Stimulated activated naive CD8-positive, alpha-beta T cell treated with anti-CD3 and anti-CD28 coated beads, Interleukin-15, amount 100 ng/mL, for 72 hours (primary cell): ENCODE measurements around the gene POP5.
"Not testable (repeated sequence)": the region's sequence is repeated elsewhere in the genome, so short reads cannot be mapped to it uniquely, and the experiment has no call there.

Experiments
- ATAC-seq: fragments of 150-1000 bp; cut with Tn5 transposase; 2 replicates; pipeline ENCODE4 v1.10.0; 2021; ENCODE audit warnings: mild to moderate bottlenecking, moderate library complexity
- DNase-seq, 2 donors: peaks; one replicate each; pipeline ENCODE4 v3.0.0; 2021 to 2022
- H3K27ac Mint-ChIP-seq, 2 donors: one replicate each; pipeline ENCODE4 v1.8.0; 2022; ENCODE audit warnings: mild to moderate bottlenecking in 2 of 2, mixed read lengths in 2 of 2, moderate library complexity in 2 of 2
- H3K27me3 Mint-ChIP-seq: one replicate; pipeline ENCODE4 v1.8.0; 2022; ENCODE audit warnings: mixed read lengths
- H3K4me1 Mint-ChIP-seq: one replicate; pipeline ENCODE4 v1.8.0; 2022; ENCODE audit warnings: mild to moderate bottlenecking, mixed read lengths
- H3K4me3 Mint-ChIP-seq, 2 donors: one replicate each; pipeline ENCODE4 v1.8.0; 2022; ENCODE audit warnings: mild to moderate bottlenecking in 2 of 2, mixed read lengths in 2 of 2, moderate library complexity in 1 of 2
- H3K9me3 Mint-ChIP-seq, 2 donors: one replicate each; pipeline ENCODE4 v1.8.0; 2022; ENCODE audit warnings: mixed read lengths in 2 of 2

POP5 gene, protein sequence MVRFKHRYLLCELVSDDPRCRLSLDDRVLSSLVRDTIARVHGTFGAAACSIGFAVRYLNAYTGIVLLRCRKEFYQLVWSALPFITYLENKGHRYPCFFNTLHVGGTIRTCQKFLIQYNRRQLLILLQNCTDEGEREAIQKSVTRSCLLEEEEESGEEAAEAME

DNA sequence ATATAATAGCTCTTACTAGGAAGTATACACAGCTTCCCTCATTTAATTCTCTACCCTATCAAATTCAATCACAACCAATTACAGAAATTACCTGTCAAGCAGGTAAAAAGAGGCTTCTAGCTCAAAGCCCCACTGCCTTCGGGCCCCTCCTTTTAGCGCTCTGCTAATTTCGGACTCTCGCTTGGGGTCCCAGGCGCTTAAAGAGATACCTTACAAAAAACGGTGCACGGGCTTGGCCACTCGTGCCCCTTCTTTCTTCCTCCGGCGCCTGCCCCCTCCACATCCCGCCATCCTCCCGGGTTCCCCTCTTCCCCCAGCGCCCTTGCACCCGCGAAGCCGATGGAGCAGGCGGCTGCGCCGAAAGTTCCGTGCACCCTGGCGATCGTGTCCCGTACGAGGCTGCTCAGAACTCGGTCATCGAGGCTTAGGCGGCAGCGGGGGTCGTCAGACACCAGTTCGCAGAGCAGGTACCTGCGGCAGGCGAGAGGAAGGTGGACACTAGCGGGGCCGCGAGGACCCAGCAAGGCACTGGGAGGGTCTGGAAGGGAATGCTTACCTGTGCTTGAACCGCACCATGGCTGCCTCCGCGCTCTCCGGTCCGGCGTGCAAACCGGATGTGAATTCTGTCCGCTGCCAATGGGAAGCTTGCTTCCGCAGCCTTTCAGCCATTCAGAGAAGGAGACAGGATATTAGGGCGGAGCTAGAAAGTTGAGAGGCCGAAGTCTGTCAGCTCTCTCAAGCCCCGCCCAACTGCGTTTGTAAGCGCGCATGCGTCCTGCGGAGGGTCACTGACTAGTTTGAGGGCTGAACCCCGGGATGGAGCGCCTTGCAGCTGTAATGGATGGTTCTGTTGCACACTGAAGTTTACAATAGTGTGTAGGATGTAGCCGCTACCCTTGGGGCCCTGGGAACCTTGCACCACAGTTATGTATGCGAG is at the start of gene POP5:
Gene POP5, minus strand, starts transcription at position 616 of the 937 bp plus-strand sequence. Its CDS starts 40 bp downstream, at position 576.
- no peaks in the 10 kb centered on the region for H3K9me3 Mint-ChIP-seq
- peak; percentile 95 for ATAC-seq

GRCh38 chr12:120630104-120630892 is 49.1 kb upstream of the POP5 start:
- no peaks in the 10 kb centered on the region for H3K4me1 Mint-ChIP-seq
- ATAC-seq: no peak
- no peak for DNase-seq
- no peaks in the 10 kb centered on the region for H3K9me3 Mint-ChIP-seq
- no peak overlapping the region for H3K4me3 Mint-ChIP-seq
- no peaks in the 10 kb centered on the region for H3K27me3 Mint-ChIP-seq
- H3K27ac Mint-ChIP-seq: no peak overlapping the region

More for the DNA sequence above, at the start of gene POP5:
- H3K27ac Mint-ChIP-seq: peak within 1 kb of the TSS; percentile 88 to 96
- peaks cover 22% of the 10 kb centered on the region for H3K27me3 Mint-ChIP-seq
- H3K4me3 Mint-ChIP-seq: peak within 1 kb of the TSS; percentile 97 to 98
- peaks cover 50% of the 10 kb centered on the region for H3K4me1 Mint-ChIP-seq
- DNase-seq: peak; percentile 92 to 96

DNA sequence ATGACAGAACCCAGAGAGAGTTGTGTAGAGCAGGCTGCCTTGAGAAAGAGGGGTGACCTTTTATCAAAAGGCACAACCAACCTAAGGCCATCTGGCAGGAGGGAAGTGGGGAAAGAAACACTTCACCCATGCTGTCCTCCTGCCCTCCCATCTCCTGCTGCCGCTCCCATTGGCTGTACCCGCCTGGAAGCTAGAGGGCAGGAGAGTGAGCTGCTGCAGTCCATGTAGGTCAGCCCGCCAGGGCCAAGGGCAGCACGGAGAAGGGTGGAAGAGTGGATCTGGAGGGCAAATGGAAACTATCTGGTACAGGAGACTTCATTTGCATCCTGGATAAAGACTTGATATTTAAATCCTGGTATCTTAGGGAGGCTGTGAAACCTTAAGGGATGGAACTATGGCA is 47.7 kb upstream of the POP5 start:
- H3K9me3 Mint-ChIP-seq: no peaks in the 10 kb centered on the region
- H3K4me3 Mint-ChIP-seq: no peak overlapping the region
- no peaks in the 10 kb centered on the region for H3K27me3 Mint-ChIP-seq
- DNase-seq: no peak
- no peaks in the 10 kb centered on the region for H3K4me1 Mint-ChIP-seq
- no peak overlapping the region for H3K27ac Mint-ChIP-seq
- ATAC-seq: no peak

- H3K4me3 Mint-ChIP-seq: no peak overlapping the region
- ATAC-seq (peak; percentile 82), DNase-seq (peak; percentile 24 to 63)
- H3K27me3 Mint-ChIP-seq: peaks cover 11% of the 10 kb centered on the region
- H3K9me3 Mint-ChIP-seq: no peaks in the 10 kb centered on the region
- peak overlapping the region in 1 of 2 donors; percentile 82 for H3K27ac Mint-ChIP-seq
- no peaks in the 10 kb centered on the region for H3K4me1 Mint-ChIP-seq
Measured at GRCh38 chr12:120625557-120626419, 44.6 kb upstream of the POP5 start.

GRCh38 chr12:120620624-120621023 is 39.4 kb upstream of the POP5 start:
- Mint-ChIP-seq H3K9me3 (no peaks in the 10 kb centered on the region), H3K4me1 (no peaks in the 10 kb centered on the region)
- ATAC-seq: no peak

GRCh38 chr12:120618954-120619615 is 37.9 kb upstream of the POP5 start:
- no peak for ATAC-seq
- no peak overlapping the region for H3K4me3 Mint-ChIP-seq
- no peak for DNase-seq
- no peak overlapping the region for H3K27ac Mint-ChIP-seq
- peaks cover 49% of the 10 kb centered on the region for H3K27me3 Mint-ChIP-seq
- peaks cover 11% of the 10 kb centered on the region for H3K4me1 Mint-ChIP-seq
- no peaks in the 10 kb centered on the region for H3K9me3 Mint-ChIP-seq

More at GRCh38 chr12:120620624-120621023, 39.4 kb upstream of the POP5 start:
- H3K4me3 Mint-ChIP-seq: no peak overlapping the region
- peaks cover 49% of the 10 kb centered on the region for H3K27me3 Mint-ChIP-seq
- H3K27ac Mint-ChIP-seq: no peak overlapping the region
- DNase-seq: no peak

DNA sequence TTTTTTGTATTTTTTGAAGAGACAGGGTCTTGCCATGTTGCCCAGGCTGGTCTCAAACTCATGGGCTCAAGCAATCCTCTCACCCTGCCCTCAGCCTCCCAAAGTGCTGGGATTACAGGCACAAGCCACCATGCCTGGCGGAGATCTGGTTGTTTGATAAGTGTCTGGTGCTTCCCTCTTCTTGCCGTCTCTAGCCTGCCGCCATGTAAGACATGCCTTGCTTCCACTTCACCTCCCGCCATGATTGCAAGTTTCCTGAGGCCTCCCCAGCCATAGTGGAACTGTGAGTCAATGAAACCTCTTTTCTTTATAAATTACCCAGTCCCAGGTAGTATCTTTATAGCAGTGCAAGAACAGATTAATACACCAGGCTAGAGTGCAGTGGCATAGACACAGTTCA is 36.6 kb upstream of the POP5 start:
- not testable (repeated sequence) for H3K4me3 Mint-ChIP-seq, DNase-seq, H3K27ac Mint-ChIP-seq, H3K9me3 Mint-ChIP-seq, ATAC-seq
- peaks cover 49% of the 10 kb centered on the region for H3K27me3 Mint-ChIP-seq
- peaks cover 11% of the 10 kb centered on the region for H3K4me1 Mint-ChIP-seq

GRCh38 chr12:120617193-120617592 is 36.0 kb upstream of the POP5 start:
- peaks cover 48% of the 10 kb centered on the region for H3K27me3 Mint-ChIP-seq
- H3K4me1 Mint-ChIP-seq: peaks cover 11% of the 10 kb centered on the region
- not testable (repeated sequence) for DNase-seq, ATAC-seq, H3K27ac Mint-ChIP-seq, H3K9me3 Mint-ChIP-seq, H3K4me3 Mint-ChIP-seq

GRCh38 chr12:120614848-120615247 is 33.6 kb upstream of the POP5 start:
- no peak overlapping the region for H3K27ac Mint-ChIP-seq
- H3K4me3 Mint-ChIP-seq: no peak overlapping the region
- ATAC-seq (no peak), DNase-seq (no peak)
- H3K9me3 Mint-ChIP-seq: no peaks in the 10 kb centered on the region
- peaks cover 11% of the 10 kb centered on the region for H3K4me1 Mint-ChIP-seq
- H3K27me3 Mint-ChIP-seq: peaks cover 36% of the 10 kb centered on the region

GRCh38 chr12:120611534-120611933 is 30.3 kb upstream of the POP5 start:
- not testable (repeated sequence) for ATAC-seq, H3K27me3 Mint-ChIP-seq, H3K9me3 Mint-ChIP-seq, DNase-seq, H3K27ac Mint-ChIP-seq, H3K4me3 Mint-ChIP-seq
- H3K4me1 Mint-ChIP-seq: peaks cover 11% of the 10 kb centered on the region

GRCh38 chr12:120610560-120610959 is 29.4 kb upstream of the POP5 start:
- H3K9me3 Mint-ChIP-seq: no peaks in the 10 kb centered on the region
- peaks cover 8% of the 10 kb centered on the region for H3K27me3 Mint-ChIP-seq
- peaks cover 11% of the 10 kb centered on the region for H3K4me1 Mint-ChIP-seq
- no peak overlapping the region for H3K27ac Mint-ChIP-seq
- no peak overlapping the region for H3K4me3 Mint-ChIP-seq
- DNase-seq: no peak
- no peak for ATAC-seq

DNA sequence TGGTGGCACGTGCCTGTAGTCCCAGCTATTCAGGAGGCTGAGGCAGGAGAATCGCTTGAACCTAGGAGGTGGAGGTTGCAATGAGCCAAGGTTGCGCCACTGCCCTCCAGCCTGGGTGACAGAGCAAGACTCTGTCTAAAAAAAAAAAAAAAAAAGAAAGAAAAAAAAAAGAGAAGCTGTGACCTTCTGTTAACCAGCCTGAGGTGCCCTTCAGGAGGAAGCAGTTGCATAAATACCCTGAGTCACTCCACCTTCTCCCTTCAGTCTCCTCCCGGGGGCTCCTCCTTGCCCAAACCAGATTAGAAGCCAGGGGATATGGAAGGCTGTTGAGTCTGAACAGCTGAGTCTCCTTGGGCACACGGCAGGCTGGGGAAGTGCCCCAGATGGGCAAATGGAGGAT is 21.2 kb upstream of the POP5 start:
- not testable (repeated sequence) for H3K9me3 Mint-ChIP-seq, H3K4me1 Mint-ChIP-seq, ATAC-seq, H3K4me3 Mint-ChIP-seq, DNase-seq, H3K27ac Mint-ChIP-seq
- peaks cover 28% of the 10 kb centered on the region for H3K27me3 Mint-ChIP-seq

GRCh38 chr12:120599672-120600552 is 18.7 kb upstream of the POP5 start:
- Mint-ChIP-seq H3K9me3 (no peaks in the 10 kb centered on the region), H3K4me3 (no peak overlapping the region), H3K27me3 (peaks cover 29% of the 10 kb centered on the region), H3K4me1 (no peaks in the 10 kb centered on the region), H3K27ac (no peak overlapping the region)
- DNase-seq: no peak
- no peak for ATAC-seq
